Kidney glomerular epithelial cell (primary cell): ENCODE results near the gene ZNHIT6.

Source experiments
- DNase-seq: peaks from one replicate; lab custom pipeline; 2025; lab: John Stamatoyannopoulos, UW

The ZNHIT6 gene

DNA sequence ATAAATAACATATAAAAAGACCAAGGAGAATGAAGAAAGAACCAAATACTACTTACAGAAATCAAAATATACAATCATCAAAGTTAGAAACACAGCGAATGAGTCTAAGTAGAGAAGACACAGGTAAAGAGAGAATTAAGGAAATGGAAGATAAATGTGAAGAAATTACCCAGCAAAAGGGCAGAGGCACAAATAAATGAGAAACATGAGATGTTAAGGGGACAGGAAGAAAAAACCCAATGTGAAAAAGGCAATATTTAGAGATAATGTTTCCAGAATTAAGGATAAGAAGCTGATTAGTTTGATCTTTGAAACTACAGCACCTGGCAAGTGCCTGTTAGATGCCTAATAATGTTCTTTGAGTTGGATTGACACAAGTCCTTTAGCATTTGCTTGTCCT is 86.8 kb downstream of the ZNHIT6 start:
- no peak for DNase-seq

DNA sequence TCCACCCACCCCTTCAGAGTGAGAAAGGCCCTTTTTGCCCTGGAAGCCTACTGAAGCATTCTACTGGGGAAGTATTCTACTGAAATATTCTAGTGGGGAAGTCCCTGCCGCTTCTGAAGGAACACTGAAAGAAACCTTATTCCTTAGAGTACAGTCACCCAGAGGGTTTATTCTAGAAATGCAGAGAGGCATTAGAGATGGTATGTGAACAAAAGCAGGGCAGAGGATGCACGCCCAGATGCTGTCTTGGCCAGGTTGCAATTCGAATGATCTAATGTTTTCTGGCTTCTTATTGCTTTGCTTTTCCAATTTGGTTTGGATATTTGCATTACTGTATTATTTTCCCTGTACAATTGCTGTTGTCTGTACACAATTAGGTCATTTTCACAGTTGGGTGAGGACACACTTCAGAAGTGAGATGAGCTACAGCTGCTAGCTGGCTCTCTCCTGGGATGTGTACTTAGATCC is 90.6 kb downstream of the ZNHIT6 start:
- DNase-seq, result peak; percentile 44

DNA sequence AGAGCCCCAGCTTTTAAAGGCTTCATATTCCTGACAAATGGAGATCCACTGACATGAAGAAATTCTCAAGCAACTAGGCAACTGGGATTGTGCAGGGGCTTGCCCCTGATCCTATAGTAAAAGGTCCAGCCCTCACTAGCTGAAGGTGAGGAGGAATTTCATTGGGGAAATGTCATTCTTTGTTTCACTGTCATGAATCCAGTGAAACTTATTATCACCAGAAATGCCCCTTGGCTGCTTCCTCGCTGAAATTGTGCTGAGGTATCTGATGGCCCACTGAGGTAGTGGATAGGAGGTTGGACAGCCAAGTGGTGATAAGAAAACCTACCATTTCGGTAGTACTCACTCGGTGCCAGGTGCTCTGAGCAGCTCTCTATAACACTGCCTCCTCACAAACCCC is 91.5 kb downstream of the ZNHIT6 start:
- DNase-seq, result no peak

DNA sequence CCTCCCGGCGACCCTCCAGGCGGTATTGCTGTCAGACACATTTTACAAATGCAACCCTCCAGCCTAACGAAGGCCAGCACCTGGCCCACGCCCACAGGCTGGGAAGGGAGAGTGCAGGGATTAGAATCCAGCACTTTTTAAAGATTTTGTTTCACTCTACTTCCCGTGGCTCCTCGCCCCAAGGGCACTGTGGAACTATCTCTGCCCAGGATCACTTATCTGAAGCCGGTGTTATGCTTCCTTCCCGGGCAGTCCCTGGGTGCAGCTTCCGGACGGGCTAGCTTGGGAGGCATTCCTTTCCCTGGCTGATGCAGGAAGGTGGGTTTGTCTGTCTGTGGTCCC is 91.9 kb downstream of the ZNHIT6 start:
- no peak for DNase-seq

DNA sequence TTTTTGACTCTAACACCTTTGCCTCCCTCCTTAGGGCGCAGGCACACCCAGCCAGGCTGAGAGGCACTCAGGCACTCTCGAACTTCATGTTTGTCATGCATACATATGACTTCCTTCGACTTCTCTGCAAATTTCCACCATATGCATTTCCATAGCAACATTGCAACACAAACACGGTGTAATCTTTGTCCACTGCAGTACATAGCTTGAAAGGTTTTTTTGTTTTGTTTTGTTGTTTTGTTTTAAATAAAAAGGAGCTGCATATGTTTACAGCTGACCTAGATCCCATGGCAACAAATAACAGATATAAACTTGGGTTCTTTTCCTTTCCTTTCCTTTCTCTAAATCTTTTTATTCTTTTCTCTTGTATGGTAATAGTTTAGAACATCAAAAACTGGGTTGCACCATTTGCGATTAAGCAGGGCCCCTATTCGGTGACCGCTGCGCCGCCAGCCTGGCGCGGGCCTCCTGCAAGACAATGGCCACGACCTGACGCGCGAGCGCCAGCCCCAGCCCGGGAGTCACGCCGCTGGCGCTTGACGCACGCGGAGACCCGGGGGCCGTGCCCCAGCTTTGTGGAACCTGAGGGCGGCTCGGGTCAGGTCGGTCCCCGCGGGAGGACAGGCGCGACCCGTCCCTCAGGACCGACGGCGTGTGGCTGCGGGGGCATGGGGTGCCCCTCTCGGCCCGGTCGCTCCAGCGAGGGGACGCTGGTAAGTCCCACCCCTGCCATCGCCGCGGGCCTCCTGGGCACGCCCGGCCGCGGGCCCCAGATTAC is 92.5 kb downstream of the ZNHIT6 start:
- DNase-seq, result no peak

DNA sequence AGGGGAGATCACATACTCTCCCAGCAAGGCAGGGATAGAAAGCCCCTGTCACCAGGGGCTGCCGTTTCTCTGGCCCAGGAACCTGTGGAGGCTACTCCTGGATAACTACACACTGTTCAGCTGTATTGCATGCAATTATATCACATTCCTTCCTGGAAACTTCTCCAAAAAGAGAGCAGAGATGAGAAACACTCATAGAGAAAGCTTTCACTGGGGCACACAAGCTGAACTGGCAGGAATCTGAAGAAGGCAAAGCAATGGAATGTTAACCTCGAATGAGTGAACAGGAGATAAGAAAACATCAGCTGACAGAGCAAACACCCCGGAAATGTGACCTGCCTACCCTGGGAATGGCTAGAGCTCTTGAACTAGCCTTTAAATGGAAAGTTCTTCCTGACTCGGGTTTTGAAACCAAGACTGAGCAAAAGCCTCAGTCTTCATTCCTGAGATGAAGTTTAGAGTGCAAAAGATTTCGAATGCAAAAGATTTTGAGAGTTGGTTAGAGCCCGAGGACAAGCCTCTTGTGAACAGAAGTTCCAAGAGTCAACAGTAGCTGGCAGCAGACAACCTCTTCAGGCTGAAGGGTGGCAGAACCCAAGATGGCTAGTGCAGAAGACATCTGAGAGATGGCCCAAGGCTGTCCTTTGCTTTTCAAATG is 95.4 kb downstream of the ZNHIT6 start:
- peak; percentile 98 for DNase-seq

DNA sequence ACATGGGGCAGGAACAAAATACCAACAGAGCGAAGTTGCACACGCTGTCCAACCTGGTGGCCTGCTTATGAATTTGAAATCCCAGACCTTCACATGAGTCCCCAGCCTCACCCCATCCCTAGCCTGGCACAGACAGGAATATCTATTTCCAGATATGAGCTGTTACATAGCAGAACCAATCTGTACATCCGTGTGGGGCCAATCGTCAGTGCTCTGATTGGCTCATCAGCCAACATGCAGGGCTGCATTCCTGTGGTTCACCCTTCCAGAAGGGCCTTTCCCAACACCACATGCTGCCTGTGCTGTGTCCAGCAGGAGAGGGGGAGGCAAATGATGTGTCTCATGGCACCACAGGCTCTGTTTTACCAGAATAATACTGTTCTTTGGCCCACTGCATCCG is 96.4 kb downstream of the ZNHIT6 start:
- peak; percentile 98 for DNase-seq

DNA sequence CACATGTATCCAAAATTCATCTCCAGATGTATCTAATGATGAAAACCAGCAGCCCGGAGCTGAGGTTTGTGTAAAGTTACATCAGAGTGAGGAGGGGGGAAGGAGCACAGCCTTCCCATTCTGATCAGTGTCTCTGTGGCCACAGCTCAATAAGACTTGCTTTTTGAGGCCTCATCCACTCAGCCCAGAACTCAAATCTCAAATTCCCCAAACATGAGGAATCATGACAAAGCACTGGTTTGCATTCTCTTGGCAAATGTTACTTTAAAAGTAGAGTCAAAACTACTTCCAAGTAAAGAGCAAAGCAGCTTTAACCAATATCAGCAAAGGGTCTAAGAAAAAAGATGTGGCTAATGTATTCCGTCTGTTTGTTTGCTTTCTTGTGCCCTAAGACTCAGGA is 96.8 kb downstream of the ZNHIT6 start:
- no peak for DNase-seq

DNA sequence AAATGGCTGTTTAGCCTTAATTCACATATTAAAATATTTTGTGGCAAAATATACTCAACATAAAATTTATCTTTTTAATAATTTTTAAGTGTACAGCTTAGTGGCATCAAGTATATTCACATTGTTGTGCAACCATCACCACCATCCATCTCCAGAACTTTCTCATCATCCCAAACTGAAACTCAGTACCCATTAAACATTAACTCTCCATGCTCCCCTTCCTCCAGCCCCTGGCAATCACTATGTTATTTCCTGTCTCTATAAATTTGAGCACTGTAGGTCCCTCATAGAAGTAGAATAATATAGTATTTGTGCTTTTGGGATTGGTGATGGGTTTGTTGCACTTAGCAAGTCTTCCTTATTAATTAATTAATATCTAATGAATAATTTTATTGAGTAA is 98.3 kb downstream of the ZNHIT6 start:
- DNase-seq, result peak; percentile 47

DNA sequence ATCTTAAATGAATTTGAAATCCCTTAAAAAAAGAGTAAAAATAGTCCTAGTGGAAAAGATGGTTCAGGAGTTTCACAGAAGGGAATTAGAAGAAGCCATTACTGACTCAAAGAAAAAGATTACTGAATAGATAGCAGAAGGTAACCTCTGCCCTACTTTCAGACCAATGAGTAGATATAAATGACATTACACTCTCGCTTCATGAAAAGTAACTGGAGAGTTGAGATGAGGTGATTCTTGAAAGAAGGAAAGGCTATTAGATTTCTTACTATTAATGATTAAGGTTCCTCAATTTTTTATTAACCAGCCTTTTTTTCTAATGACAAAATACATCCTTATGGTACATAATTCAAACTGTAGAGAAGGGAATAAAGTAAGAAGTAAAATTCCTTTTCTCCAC is 99.4 kb downstream of the ZNHIT6 start:
- DNase-seq, result peak; percentile 32

DNA sequence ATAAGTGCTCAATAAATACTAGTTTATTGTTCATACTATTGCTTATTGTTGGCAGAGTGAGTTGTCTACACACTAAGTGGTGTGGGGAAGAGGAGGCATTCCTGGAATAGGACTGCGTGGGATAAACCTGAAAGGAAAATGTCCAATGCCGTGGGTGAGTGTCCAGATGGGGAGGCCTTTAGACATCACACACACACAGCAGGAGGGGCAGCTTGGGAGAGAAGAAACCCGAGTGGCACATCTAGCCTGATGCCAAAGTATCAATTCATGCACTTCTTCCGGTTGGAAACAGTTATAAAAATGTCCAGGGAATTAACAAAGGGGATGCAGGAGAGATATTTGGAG is 100.3 kb downstream of the ZNHIT6 start:
- no peak for DNase-seq

DNA sequence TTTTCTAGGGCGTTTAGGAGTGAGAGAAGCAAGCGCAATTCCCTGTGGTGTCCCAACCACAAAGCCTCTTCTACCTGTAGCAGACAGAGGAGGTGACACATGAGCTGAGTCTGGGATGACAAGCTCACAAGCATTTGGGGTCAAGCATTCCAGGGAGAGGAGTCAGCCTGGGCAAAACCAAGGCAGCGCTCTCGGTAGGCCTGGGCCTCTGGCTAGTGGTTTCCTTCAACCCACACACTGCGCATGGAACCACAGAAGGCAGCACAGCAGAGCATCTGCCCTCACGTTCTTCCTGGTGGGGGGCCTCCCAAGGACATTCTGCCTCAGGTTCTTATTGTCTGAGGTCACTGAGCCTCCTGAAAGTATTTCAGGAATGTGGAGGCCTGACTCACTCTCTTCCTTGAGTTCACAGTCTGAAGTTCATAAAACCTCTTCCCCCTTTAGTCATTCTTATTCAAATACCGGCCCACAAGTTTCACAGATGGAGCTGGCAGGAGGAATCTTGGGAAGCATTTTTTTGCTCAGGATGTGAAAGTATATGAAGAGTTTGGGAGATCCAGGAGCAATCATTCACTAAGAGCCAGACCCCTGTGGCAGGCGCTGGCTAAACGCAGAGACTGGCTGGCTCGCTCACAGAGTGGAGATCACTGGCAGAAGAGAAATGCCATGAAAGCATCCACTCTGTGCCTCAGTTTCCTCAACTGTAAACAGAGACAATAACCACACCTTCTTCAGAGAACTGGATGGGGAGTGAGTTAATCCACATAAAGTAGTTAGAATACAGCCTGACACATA is 100.9 kb downstream of the ZNHIT6 start:
- peak; percentile 100 for DNase-seq

DNA sequence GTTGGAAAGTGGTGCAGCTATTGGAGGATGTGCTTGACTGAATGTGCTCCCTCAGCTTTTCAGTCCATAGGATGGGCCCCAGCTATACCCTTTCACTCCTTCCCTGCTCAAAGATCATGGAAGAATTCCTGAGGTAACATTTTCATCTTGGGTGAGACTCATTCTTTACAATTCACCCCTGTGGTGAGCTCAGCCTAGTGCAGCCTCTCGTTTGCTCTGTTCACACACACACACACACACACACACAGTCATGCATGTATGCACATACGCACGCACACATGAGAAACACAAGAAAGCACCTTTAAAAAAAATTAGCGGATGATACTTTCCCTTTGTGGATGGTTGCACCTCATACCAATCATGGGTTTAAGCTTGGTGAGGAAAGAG is 101.8 kb downstream of the ZNHIT6 start:
- DNase-seq, result peak; percentile 68

DNA sequence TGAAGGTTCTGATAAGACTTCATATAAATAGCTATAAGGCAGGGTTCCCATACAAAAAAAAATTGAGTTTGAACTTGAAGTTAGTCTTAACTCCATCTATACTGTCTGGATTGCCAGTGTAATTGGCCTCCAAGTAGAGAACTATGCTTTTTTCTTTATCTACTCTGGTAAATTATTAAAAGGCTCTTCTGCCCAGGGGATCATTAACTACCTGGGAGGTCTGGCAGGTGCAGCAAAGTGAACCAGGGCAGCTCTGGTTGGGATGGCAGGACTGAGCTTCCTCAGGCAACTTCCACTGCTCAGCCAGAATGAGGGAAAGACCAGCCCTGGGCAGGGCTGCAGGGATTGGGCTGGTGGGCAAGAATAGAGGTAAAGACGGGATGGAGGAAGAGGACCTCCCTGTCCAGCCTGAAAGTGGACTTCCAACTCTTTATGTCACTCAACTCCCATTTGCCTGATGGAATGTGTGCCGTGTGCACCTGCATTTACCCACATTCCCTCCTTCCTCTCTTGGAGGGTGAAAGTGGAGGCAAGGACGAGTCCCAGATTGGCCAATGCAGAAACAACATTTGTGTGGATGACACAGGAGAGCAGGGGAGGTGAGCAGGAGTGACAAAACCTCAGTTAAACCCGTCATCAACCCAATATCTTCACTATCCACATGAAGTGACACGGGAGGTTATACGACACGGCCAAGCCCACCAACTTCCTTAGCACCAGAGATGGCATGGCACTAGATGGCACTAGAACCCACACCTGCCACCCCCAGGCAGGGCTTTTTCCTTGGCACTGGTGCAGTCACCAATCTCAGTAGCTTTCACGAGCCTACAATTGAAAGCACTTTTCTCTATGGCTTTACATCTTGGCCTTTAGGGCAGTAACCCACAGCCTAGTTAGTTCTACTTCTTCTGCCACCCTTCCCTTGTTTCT is 102.5 kb downstream of the ZNHIT6 start:
- DNase-seq, result peak; percentile 64

DNA sequence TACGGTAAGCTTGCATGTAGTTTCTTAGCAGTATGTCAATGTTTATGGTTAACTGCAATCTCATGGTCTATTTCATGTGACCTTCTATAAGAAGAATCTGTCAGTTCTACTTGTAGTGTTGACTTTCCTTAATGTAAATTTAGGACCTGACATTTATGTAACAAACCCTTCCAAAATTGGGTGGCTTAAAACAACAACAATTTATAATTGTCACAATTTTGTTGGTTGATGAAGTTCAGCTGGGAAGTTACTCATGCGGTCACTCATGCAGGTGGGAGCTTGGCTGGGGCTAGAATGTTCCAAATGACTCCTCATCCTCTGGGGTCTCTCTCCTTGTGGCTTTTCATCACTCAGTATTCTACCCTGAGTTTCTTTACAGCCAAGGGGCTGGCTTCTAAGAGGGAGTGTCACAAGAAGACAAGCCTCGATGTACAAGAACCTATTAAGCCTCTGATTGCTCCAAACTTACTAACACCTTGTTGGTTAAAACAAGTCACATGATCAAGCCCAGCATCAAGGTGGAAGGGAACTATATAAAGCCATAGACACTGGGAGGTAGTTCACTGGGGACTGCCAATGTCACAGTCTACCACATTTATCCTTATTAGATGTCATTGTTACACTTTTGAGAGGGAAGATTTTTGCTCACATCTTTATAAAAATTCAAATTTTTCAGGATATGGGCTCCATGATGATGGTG is 103.8 kb downstream of the ZNHIT6 start:
- no peak for DNase-seq

DNA sequence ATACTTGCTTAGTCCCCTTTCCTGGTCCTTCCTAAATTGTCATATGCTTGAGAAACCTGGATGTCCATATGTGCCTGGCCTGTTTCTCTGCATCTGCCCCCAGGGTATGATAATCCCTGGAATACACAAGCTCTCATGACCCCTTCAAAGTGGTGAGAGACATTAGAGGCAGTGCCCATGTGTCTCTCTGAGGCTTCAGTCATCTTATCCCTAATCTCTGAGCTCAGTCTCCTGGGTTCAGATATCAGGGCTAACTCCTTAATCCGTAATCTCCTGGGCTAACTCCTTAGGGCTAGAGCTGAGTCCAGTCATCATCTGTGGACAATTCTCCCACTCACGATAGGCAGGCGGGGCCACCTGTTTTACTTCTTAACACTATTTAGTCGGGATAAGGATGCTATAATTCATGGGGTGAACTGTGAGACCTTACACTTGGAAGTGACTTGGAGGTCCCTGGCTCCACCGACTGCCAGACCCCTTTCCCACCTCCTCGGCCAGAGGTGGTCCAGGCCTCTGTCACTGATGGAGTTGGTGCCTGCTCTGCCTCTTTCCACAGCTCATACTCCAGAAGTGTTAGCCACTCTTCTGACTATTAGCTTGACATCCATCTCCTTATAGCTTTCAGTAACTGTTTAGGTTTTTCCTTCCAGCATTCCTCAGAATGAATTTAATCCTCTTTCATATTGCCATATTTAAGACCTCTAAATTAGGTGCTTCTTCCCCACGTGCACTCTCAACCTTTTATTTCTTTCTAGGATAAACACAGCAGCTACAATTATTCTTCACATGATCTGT is 105.0 kb downstream of the ZNHIT6 start:
- DNase-seq, result no peak

DNA sequence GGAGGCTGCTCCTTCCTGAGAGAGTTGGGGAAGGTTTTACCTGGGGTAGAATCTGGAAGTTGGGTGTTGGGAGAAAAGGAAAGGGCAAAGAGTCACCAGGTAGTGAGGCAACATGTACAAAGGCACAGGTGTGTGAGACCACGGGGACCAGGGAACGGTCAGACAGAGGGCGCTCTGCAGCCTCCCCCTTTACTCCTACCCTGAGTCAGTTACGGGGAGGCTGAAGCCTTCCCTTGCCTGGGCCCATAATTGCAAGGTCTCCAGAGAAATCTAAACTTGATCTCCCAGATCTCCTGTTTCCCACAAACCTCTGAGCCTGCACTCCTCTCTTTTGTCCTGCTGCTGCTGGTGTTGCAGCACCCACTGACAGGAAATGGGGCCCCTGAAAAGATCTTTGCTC is 105.7 kb downstream of the ZNHIT6 start:
- DNase-seq, result no peak

DNA sequence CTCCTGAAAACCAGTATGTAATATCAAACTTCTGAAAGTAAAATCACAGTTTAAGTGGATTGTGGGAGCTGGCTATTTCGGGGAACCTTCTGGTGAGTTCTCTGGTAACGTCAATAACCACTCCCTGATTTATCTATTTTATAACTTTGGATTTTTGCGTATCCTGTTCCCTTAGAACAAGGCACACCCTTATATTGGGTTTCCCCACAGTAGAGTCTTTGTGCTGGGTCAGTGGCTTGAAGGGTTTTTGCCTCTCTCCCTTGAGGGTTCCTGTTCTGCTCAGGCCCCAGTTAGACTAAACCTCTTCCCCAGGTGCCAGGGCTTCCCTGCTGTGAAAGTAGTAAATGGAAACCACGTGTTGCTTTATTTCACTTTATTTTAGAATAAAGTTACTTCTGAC is 106.3 kb downstream of the ZNHIT6 start:
- DNase-seq, result no peak

DNA sequence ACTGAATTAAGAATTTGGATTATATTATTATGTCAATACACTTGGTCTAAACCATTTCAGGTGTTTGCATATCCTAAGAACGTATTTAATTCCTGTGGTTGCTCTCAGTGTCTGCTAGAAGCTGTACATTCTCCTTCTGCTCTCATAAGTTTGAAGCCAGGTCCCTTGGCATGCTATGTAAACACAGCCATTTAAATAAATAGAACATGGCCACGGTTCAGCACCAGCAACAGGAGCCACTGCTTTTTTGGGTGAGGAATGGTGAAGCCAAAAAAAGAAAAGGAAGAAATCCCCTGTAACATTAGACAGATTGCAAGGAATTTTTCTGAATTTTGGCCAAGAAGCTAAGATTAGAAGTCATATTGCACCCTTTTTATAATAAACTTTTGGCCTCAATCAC is 108.6 kb downstream of the ZNHIT6 start:
- DNase-seq, result no peak
